Adrenal gland (tissue), 12 donors: ENCODE data around the gene TMEM51. TPM values are rescaled to one million over a fixed set of nuclear protein-coding genes. Genes with fewer than 3 reads are reported as not detected.

Source experiments
- DNase-seq, 7 donors: peaks; one replicate each; pipeline ENCODE4 v3.0.0-alpha.2; 2019 to 2020
- H3K27ac ChIP-seq, 5 donors: fragments of 200-600 bp; sonication (generic) in 4 of 5; 1 replicate in 3 of 5; 2 replicates in 2 of 5; pipeline versions ENCODE4 v1.5.1 to v1.8.0; 2016 to 2020; ENCODE audit warnings: mild to moderate bottlenecking in 1 of 5
- H3K27me3 ChIP-seq: fragments of 200-600 bp; 2 replicates; pipeline ENCODE4 v1.8.0; 2021
- H3K36me3 ChIP-seq, 2 donors: fragments of 200-600 bp; replicated peaks in 1 of 2; 1 replicate in 1 of 2; 2 replicates in 1 of 2; pipeline versions ENCODE4 v1.5.1 to v1.8.0; 2018 to 2022
- H3K4me1 ChIP-seq, 2 donors: fragments of 200-600 bp; replicated peaks in 1 of 2; 1 replicate in 1 of 2; 2 replicates in 1 of 2; pipeline versions ENCODE4 v1.5.1 to v1.8.0; 2018 to 2021
- H3K4me3 ChIP-seq, 4 donors: fragments of 200-600 bp; sonication (generic) in 3 of 4; one replicate each; pipeline ENCODE4 v1.5.1; 2016 to 2018
- H3K9me3 ChIP-seq, 3 donors: fragments of 200-600 bp; sonication (generic) in 1 of 3; replicated peaks in 1 of 3; 1 replicate in 2 of 3; 2 replicates in 1 of 3; pipeline versions ENCODE4 v1.5.1 to v1.8.0; 2016 to 2021
- POLR2A ChIP-seq, 2 donors: fragments of 450-650 bp; IDR thresholded peaks; one replicate each; pipeline ENCODE4 v1.6.1; 2017; ENCODE audit warnings: antibody characterized with exemption in 2 of 2, mild to moderate bottlenecking in 2 of 2, moderate library complexity in 1 of 2
- WGBS, 4 donors: extraction: QIAGEN DNeasy Blood & Tissue Kit in 2 of 4; methylation state at CpG; one replicate each; pipeline versions ENCODE4 v1.1.5 to v1.1.7; 2013 to 2017; 5-methylcytosine and 5-hydroxymethylcytosine counted together
- intact Hi-C, 2 donors: fragments of 100-400 bp; cut with DNase I; formaldehyde crosslinking; loops; one replicate each; pipeline versions ENCODE4 v1.14.1 to v1.15.0; 2022 to 2023
- polyA plus RNA-seq, 3 donors: library from polyadenylated mRNA; stranded (reverse); fragments of 200-250 nt in 2 of 3; fragments of 350-450 nt in 1 of 3; fragmentation: Illumina TruSeq in 1 of 3; extraction: RNeasy Lipid Tissue Mini Kit (QIAGEN cat#74804) in 1 of 3; gene quantifications; one replicate each; pipeline ENCODE4 v1.2.3, GENCODE V29; 2013 to 2014
- total RNA-seq, 9 donors: library from RNA; depleted of rRNA in 4 of 9; stranded (reverse); fragments of >200 nt in 4 of 9; fragments of 120-200 nt in 1 of 9; fragmentation: NEBNext Ultra II Directional in 1 of 9; extraction: Animal tissue kit (Norgen Biotek cat#: 25700) in 1 of 9; gene quantifications; one replicate each; pipeline versions ENCODE4 v1.1.0 to v1.2.4, GENCODE V29; 2013 to 2023
- TF ChIP-seq, protein P1 (sequence below), 6 experiments: fragments of 450-650 bp in 4 of 6; fragments of 200-600 bp in 2 of 6; sonication (generic) in 1 of 6; IDR thresholded peaks; 1 replicate in 5 of 6; 2 replicates in 1 of 6; pipeline versions ENCODE4 v1.5.1 to v1.8.0; 2016 to 2021; ENCODE audit warnings: antibody characterized with exemption in 6 of 6, mild to moderate bottlenecking in 2 of 6, moderate library complexity in 1 of 6
- donor health status: healthy with polysubstance abuse.
- donor health status: Bipolar disorder and iron deficiency.
- donor health status: DM: yes; HTN: yes; CAD: no.
- donor health status: DM: no; HTN: no; CAD: no.
- donor health status: DM: no; HTN: no; CAD: no.
- donor health status: DM: yes; HTN: yes; CAD: no.

TMEM51 gene
- total and polyA plus RNA-seq, 12 donors: 4.0 to 46.5 (median 31.0) TPM

DNA sequence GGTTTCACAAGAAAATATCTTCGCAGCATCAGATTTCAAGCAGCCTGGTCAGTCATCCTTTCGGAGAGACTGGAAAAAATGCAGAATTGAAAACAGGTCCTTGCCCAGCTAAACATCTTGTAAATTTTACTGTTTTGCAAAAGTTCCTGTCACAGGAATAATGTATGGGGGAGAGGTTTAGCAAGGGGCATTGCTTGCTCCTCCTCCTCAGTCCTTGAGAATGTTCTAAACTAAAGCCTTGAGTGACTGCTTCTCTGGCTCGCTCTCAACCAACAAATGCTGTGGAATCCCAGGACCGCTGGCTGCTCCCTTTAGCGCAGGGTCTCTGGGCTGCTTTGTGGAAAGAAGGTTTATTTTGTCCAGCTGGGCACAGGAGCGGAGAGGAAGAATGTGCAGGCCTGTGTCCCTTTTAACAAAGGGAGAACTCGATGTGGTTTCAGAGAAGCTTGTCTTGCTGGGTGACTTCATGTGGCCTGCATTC, 59.8 kb downstream of the TMEM51 start:
- peaks cover 29 to 78% of the 10 kb centered on the region in 2 donors for H3K4me1 ChIP-seq

DNA sequence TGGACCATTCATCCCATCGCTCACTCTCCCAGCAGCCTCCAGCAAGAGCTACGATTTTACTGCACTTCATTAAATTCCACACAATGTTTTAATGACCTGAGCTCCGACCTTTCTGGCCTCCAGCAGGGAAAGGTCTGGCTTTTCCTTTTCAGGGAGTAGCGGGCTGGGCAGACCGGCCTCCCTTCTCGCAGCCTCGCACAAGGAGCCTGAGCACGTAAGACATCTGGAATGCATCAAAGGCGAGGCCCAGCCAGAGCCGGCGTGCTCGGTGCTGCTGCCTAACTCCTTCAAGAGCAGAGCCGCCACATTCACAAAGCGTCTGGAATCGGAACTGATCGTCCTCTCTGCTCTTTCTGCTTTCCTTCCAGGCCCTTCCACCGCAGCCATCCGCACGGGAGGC, 61.0 kb downstream of the TMEM51 start:
- WGBS, 4 donors: 66 to 82% (median 76%) methylated on average over 18 to 19 of the region's 19 CpGs
- peak in 4 of 7 donors; percentile 19 to 64 (median 50) for DNase-seq
- intact Hi-C loops: no loop called here
- TF ChIP-seq, protein P1, sequence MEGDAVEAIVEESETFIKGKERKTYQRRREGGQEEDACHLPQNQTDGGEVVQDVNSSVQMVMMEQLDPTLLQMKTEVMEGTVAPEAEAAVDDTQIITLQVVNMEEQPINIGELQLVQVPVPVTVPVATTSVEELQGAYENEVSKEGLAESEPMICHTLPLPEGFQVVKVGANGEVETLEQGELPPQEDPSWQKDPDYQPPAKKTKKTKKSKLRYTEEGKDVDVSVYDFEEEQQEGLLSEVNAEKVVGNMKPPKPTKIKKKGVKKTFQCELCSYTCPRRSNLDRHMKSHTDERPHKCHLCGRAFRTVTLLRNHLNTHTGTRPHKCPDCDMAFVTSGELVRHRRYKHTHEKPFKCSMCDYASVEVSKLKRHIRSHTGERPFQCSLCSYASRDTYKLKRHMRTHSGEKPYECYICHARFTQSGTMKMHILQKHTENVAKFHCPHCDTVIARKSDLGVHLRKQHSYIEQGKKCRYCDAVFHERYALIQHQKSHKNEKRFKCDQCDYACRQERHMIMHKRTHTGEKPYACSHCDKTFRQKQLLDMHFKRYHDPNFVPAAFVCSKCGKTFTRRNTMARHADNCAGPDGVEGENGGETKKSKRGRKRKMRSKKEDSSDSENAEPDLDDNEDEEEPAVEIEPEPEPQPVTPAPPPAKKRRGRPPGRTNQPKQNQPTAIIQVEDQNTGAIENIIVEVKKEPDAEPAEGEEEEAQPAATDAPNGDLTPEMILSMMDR (IDR thresholded peaks at IDR 0.05): no peak
- no peak for TF ChIP-seq POLR2A (IDR thresholded peaks at IDR 0.05)
- H3K36me3 ChIP-seq: peaks cover 0 to 8% of the 10 kb centered on the region in 2 donors
- no peaks in the 10 kb centered on the region for H3K27me3 ChIP-seq
- H3K4me3 ChIP-seq: no peak overlapping the region
- H3K27ac ChIP-seq: peak overlapping the region in 4 of 5 donors; percentile 7 to 78 (median 64)
- no peaks in the 10 kb centered on the region for H3K9me3 ChIP-seq
- peaks cover 29 to 78% of the 10 kb centered on the region in 2 donors for H3K4me1 ChIP-seq

More for the DNA sequence above, 59.8 kb downstream of the TMEM51 start:
- Histone ChIP-seq H3K36me3 (no peaks in the 10 kb centered on the region), H3K27me3 (no peaks in the 10 kb centered on the region), H3K4me3 (no peak overlapping the region), H3K27ac (peak overlapping the region; percentile 30 to 83 (median 49)), H3K9me3 (no peaks in the 10 kb centered on the region)
- 20 to 36% (median 23%) methylated on average over 7 of the region's 7 CpGs for WGBS, 4 donors
- intact Hi-C loops: no loop called here
- DNase-seq: peak in 6 of 7 donors; percentile 53 to 74 (median 66)
- TF ChIP-seq, protein P1 (IDR thresholded peaks at IDR 0.05): no peak
- no peak for TF ChIP-seq POLR2A (IDR thresholded peaks at IDR 0.05)

DNA sequence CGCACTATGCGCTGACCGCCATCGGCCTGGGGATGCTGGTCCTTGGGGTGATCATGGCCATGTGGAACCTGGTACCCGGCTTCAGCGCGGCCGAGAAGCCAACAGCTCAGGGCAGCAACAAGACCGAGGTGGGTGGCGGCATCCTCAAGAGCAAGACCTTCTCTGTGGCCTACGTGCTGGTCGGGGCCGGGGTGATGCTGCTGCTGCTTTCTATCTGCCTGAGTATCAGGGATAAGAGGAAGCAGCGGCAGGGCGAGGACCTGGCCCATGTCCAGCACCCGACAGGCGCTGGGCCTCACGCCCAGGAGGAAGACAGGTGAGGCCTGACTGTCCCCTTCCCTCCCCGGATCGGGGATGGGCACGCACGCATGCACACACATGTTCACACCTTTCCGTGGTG, 61.6 kb downstream of the TMEM51 start:
- Histone ChIP-seq H3K27ac (peak overlapping the region in 4 of 5 donors; percentile 7 to 78 (median 64)), H3K9me3 (no peaks in the 10 kb centered on the region), H3K27me3 (no peaks in the 10 kb centered on the region), H3K4me1 (peaks cover 27 to 72% of the 10 kb centered on the region in 2 donors), H3K4me3 (no peak overlapping the region), H3K36me3 (peaks cover 0 to 13% of the 10 kb centered on the region in 2 donors)
- 80 to 91% (median 86%) methylated on average over 6 to 23 of the region's 23 CpGs for WGBS, 4 donors
- intact Hi-C loops: no loop called here
- TF ChIP-seq POLR2A (IDR thresholded peaks at IDR 0.05): no peak
- TF ChIP-seq, protein P1 (IDR thresholded peaks at IDR 0.05): no peak
- DNase-seq: no peak

DNA sequence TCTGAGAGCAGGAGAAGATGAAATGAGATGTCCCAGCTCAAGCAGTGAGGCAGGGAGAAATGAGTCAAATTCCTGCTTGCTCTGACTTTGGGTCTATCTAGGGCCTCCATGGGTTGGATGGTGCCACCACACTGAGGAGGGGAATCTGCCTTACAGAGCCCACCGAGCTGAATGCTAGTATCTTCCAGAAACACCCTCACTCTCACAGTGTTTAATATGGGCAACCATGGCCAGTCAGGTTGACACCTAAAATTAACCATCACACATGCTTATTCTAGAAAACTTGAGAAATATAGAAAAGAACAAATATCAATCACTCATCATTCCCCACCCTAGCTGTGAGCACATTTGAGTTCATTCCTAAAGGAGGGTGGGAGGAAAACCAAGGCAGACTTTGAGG, 64.1 kb downstream of the TMEM51 start:
- intact Hi-C loops: no loop called here
- Histone ChIP-seq H3K4me3 (no peak overlapping the region), H3K27me3 (no peaks in the 10 kb centered on the region), H3K4me1 (peaks cover 18 to 53% of the 10 kb centered on the region in 2 donors), H3K9me3 (no peaks in the 10 kb centered on the region), H3K36me3 (peaks cover 0 to 13% of the 10 kb centered on the region in 2 donors), H3K27ac (peak overlapping the region in 2 of 5 donors; percentile 32 to 61)
- no peak for DNase-seq
- 91 to 100% (median 92%) methylated on average over 1 of the region's 1 CpG for WGBS, 4 donors
- TF ChIP-seq POLR2A (IDR thresholded peaks at IDR 0.05): no peak
- TF ChIP-seq, protein P1 (IDR thresholded peaks at IDR 0.05): no peak
